ENCODE data around the gene FGF13.

DNA sequence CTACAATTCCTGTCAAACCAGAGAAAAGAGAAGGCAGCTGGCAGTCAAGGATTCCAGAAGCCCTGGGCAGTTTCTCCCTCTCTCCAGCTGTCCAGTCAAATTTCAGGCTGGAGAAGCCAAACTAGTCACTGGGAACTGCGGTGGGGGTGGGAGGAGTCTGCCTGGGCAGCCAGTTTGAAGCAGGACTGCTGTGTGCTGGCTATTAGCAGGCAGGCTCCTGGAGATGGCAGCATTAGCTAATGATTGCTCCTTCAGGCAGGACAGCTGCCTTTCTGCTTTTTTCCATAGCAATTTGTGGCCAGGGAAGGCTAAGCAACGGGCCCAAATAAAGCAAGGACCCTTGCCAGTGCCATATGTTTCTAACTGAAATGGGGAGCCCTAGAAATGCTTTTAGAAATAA is 44.7 kb upstream of the FGF13 start:
- TF ChIP-seq, protein P1, sequence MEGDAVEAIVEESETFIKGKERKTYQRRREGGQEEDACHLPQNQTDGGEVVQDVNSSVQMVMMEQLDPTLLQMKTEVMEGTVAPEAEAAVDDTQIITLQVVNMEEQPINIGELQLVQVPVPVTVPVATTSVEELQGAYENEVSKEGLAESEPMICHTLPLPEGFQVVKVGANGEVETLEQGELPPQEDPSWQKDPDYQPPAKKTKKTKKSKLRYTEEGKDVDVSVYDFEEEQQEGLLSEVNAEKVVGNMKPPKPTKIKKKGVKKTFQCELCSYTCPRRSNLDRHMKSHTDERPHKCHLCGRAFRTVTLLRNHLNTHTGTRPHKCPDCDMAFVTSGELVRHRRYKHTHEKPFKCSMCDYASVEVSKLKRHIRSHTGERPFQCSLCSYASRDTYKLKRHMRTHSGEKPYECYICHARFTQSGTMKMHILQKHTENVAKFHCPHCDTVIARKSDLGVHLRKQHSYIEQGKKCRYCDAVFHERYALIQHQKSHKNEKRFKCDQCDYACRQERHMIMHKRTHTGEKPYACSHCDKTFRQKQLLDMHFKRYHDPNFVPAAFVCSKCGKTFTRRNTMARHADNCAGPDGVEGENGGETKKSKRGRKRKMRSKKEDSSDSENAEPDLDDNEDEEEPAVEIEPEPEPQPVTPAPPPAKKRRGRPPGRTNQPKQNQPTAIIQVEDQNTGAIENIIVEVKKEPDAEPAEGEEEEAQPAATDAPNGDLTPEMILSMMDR (IDR thresholded peaks at IDR 0.05) = no peak
- no peak for TF ChIP-seq POLR2A (IDR thresholded peaks at IDR 0.05)

All from breast epithelium (tissue), 3 donors.